SKM-1 (cell line): Measurements from ENCODE around the gene PXDC1.
"Not testable (repeated sequence)": the region's sequence is repeated elsewhere in the genome, so short reads cannot be mapped to it uniquely, and the experiment has no call there.

ENCODE experiments used
- DNase-seq: peaks from one replicate; lab custom pipeline; 2025; ENCODE audit not compliant: unreplicated experiment; lab: John Stamatoyannopoulos, UW

PXDC1 gene

GRCh38 chr6:3734023-3734422 is 17.5 kb downstream of the PXDC1 start:
- no peak for DNase-seq

GRCh38 chr6:3733321-3733925 is 18.1 kb downstream of the PXDC1 start:
- DNase-seq: no peak

- peak; percentile 28 for DNase-seq
These were observed 19.0 kb downstream of the PXDC1 start for GRCh38 chr6:3732345-3733141.

- no peak for DNase-seq
These were observed 19.8 kb downstream of the PXDC1 start for GRCh38 chr6:3731700-3732099.

GRCh38 chr6:3729603-3730344 is 21.7 kb downstream of the PXDC1 start:
- no peak for DNase-seq

GRCh38 chr6:3727593-3728108 is 23.9 kb downstream of the PXDC1 start:
- no peak for DNase-seq

- no peak for DNase-seq
These were observed 24.5 kb downstream of the PXDC1 start for GRCh38 chr6:3727036-3727435.

GRCh38 chr6:3726421-3726820 is 25.1 kb downstream of the PXDC1 start:
- no peak for DNase-seq

GRCh38 chr6:3725145-3726047 is 26.1 kb downstream of the PXDC1 start:
- DNase-seq: no peak

- no peak for DNase-seq
These were observed 26.9 kb downstream of the PXDC1 start for GRCh38 chr6:3724451-3725144.

GRCh38 chr6:3723966-3724365 is 27.5 kb downstream of the PXDC1 start:
- no peak for DNase-seq

GRCh38 chr6:3723251-3723650 is 28.3 kb downstream of the PXDC1 start:
- no peak for DNase-seq

- no peak for DNase-seq
These were observed 28.7 kb downstream of the PXDC1 start for GRCh38 chr6:3722785-3723184.

GRCh38 chr6:3721810-3722621 is 29.5 kb downstream of the PXDC1 start:
- DNase-seq: no peak

- DNase-seq: not testable (repeated sequence)
These were observed 30.7 kb downstream of the PXDC1 start for GRCh38 chr6:3720770-3721169.

- no peak for DNase-seq
These were observed 31.8 kb downstream of the PXDC1 start for GRCh38 chr6:3719462-3720308.

- no peak for DNase-seq
These were observed 33.1 kb downstream of the PXDC1 start for GRCh38 chr6:3718407-3718806.

GRCh38 chr6:3715285-3715684 is 36.2 kb downstream of the PXDC1 start:
- no peak for DNase-seq
